ENCODE results near the gene KLC1. TPM values are rescaled to one million over a fixed set of nuclear protein-coding genes. Genes with fewer than 3 reads are reported as not detected.

Gene KLC1
- total and polyA plus RNA-seq, 4 donors, result 71.7 to 315 (median 222) TPM

- H3K4me1 ChIP-seq (ENCODE audit: control insufficient read depth in 1 of 2, insufficient read depth in 2 of 2, low read length in 2 of 2), result no peaks in the 10 kb centered on the region
- H3K27me3 ChIP-seq (ENCODE audit: control insufficient read depth in 1 of 2, insufficient read depth in 2 of 2, low read length in 1 of 2), result no peaks in the 10 kb centered on the region
- no peak for DNase-seq
- intact Hi-C loops (cut with DNase I), result loop anchor here (5.0 to 10.0 kb wide), 2 partner anchors 92 to 1765 kb away; partner anchors contain the start of genes CRIP1 (in 1 of the 2) and KLC1 (in 1 of the 2)
- no peaks in the 10 kb centered on the region for H3K9me3 ChIP-seq (ENCODE audit: control insufficient read depth, low read length)
- H3K27ac ChIP-seq (ENCODE audit: low read depth in 1 of 2, low read length in 2 of 2), result no peak overlapping the region
- H3K4me3 ChIP-seq (ENCODE audit: low read length in 2 of 2), result no peak overlapping the region
- WGBS, 2 donors, result 87 to 92% methylated on average over 8 of the region's 8 CpGs
- ATAC-seq (ENCODE audit: low FRiP score), result no peak
- no peaks in the 10 kb centered on the region for H3K36me3 ChIP-seq (ENCODE audit: control insufficient read depth in 1 of 2, insufficient read depth in 2 of 2, low read length in 1 of 2)
Measured at GRCh38 chr14:103719751-103720150, 90.7 kb downstream of the KLC1 start.

DNA sequence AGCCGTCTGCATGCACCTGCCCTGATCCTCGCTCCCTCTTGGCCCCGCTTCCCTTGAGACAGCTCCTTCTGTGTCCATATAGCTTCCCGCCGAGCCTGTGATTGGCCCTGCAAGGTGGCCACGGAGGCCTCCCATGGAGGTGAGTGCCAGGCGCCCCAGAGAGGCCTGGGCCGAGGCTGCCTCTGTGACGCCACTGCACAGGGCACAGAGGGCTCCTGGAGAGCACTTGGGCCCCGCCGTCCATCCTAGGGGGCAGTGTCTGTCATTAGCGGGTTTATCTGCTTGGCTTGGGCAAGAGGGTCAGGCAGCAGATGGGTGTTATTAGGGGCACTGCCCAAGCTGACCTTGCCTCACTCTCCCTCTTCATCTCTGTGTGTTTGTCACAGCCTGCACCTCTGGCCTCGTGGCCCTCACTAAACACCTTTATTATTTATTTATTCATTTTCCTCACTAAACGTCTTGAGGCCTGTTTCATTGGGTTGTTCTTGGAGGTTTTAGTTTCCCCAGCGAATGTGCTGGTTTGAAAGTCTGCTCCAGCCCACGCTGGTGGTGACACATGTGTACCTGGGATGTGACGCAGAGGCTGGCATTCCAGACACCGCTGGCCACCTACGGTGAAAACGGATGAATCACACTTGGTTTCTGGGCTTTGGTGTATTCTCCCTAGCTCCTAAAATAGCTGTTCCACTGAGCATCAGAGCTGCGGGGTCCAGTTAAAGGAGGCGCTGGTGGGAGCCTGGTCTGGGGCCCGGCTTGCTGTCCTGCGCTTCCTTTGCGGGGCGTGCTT is 92.5 kb downstream of the KLC1 start:
- no peak for ATAC-seq (ENCODE audit: low FRiP score)

DNA sequence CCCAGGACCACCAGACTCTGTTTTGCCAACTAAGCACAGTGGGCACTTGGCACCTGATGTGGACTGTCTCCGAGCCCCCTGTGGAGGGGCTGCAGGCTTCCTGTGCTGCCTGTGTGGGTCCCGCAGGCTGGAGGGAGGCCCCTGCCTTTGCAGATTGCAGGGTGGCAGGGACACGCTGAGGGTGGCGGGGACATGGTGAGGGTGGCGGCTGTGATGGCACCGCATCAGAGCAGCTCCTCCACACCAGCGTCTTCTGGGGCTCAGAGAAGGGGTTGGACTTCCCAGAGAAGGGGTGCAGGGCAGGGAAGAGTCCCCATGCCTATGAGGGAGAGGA is 94.7 kb downstream of the KLC1 start:
- no peak for DNase-seq
- H3K4me1 ChIP-seq (ENCODE audit: control insufficient read depth in 1 of 2, insufficient read depth in 2 of 2, low read length in 2 of 2), result no peaks in the 10 kb centered on the region
- no peaks in the 10 kb centered on the region for H3K9me3 ChIP-seq (ENCODE audit: control insufficient read depth, low read length)
- ATAC-seq (ENCODE audit: low FRiP score), result peak; percentile 1
- H3K4me3 ChIP-seq (ENCODE audit: low read length in 2 of 2), result no peak overlapping the region
- 48 to 60% methylated on average over 7 of the region's 7 CpGs for WGBS, 2 donors
- H3K36me3 ChIP-seq (ENCODE audit: control insufficient read depth in 1 of 2, insufficient read depth in 2 of 2, low read length in 1 of 2), result no peaks in the 10 kb centered on the region
- H3K27me3 ChIP-seq (ENCODE audit: control insufficient read depth in 1 of 2, insufficient read depth in 2 of 2, low read length in 1 of 2), result no peaks in the 10 kb centered on the region
- intact Hi-C loops (cut with DNase I), result loop anchor here in 1 of 2 donors (10.0 kb wide), 1 partner anchor 1761 kb away; the partner anchor contains the start of gene CRIP1
- peak overlapping the region; percentile 69 to 94 for H3K27ac ChIP-seq (ENCODE audit: low read depth in 1 of 2, low read length in 2 of 2)

More for the DNA sequence above, 92.5 kb downstream of the KLC1 start:
- Histone ChIP-seq H3K36me3 (ENCODE audit: control insufficient read depth in 1 of 2, insufficient read depth in 2 of 2, low read length in 1 of 2) (no peaks in the 10 kb centered on the region), H3K27me3 (ENCODE audit: control insufficient read depth in 1 of 2, insufficient read depth in 2 of 2, low read length in 1 of 2) (no peaks in the 10 kb centered on the region), H3K27ac (ENCODE audit: low read depth in 1 of 2, low read length in 2 of 2) (peak overlapping the region in 1 of 2 donors; percentile 46), H3K4me3 (ENCODE audit: low read length in 2 of 2) (no peak overlapping the region), H3K9me3 (ENCODE audit: control insufficient read depth, low read length) (no peaks in the 10 kb centered on the region), H3K4me1 (ENCODE audit: control insufficient read depth in 1 of 2, insufficient read depth in 2 of 2, low read length in 2 of 2) (no peaks in the 10 kb centered on the region)
- peak in 1 of 2 donors; percentile 60 for DNase-seq
- WGBS, 2 donors, result 77 to 79% methylated on average over 26 of the region's 26 CpGs
- intact Hi-C loops (cut with DNase I), result loop anchor here in 1 of 2 donors (10.0 kb wide), 1 partner anchor 1763 kb away; the partner anchor contains the start of gene CRIP1

- intact Hi-C loops (cut with DNase I), result loop anchor here in 1 of 2 donors (10.0 kb wide), 1 partner anchor 1761 kb away; the partner anchor contains the start of gene CRIP1
- WGBS, 2 donors, result 21 to 22% methylated on average over 20 of the region's 20 CpGs
- H3K27me3 ChIP-seq (ENCODE audit: control insufficient read depth in 1 of 2, insufficient read depth in 2 of 2, low read length in 1 of 2), result no peaks in the 10 kb centered on the region
- no peaks in the 10 kb centered on the region for H3K4me1 ChIP-seq (ENCODE audit: control insufficient read depth in 1 of 2, insufficient read depth in 2 of 2, low read length in 2 of 2)
- no peaks in the 10 kb centered on the region for H3K9me3 ChIP-seq (ENCODE audit: control insufficient read depth, low read length)
- no peak overlapping the region for H3K4me3 ChIP-seq (ENCODE audit: low read length in 2 of 2)
- ATAC-seq (ENCODE audit: low FRiP score), result peak; percentile 77
- DNase-seq, result peak; percentile 88 to 93
- peaks cover 0 to 2% of the 10 kb centered on the region in 2 donors for H3K36me3 ChIP-seq (ENCODE audit: control insufficient read depth in 1 of 2, insufficient read depth in 2 of 2, low read length in 1 of 2)
- H3K27ac ChIP-seq (ENCODE audit: low read depth in 1 of 2, low read length in 2 of 2), result peak overlapping the region; percentile 69 to 94
Measured at GRCh38 chr14:103724116-103724515, 95.1 kb downstream of the KLC1 start.

GRCh38 chr14:103725001-103725682 is 96.1 kb downstream of the KLC1 start:
- 88 to 91% methylated on average over 29 of the region's 29 CpGs for WGBS, 2 donors
- Histone ChIP-seq H3K27me3 (ENCODE audit: control insufficient read depth in 1 of 2, insufficient read depth in 2 of 2, low read length in 1 of 2) (no peaks in the 10 kb centered on the region), H3K4me1 (ENCODE audit: control insufficient read depth in 1 of 2, insufficient read depth in 2 of 2, low read length in 2 of 2) (no peaks in the 10 kb centered on the region), H3K9me3 (ENCODE audit: control insufficient read depth, low read length) (no peaks in the 10 kb centered on the region), H3K4me3 (ENCODE audit: low read length in 2 of 2) (no peak overlapping the region), H3K36me3 (ENCODE audit: control insufficient read depth in 1 of 2, insufficient read depth in 2 of 2, low read length in 1 of 2) (peaks cover 0 to 2% of the 10 kb centered on the region in 2 donors), H3K27ac (ENCODE audit: low read depth in 1 of 2, low read length in 2 of 2) (peak overlapping the region in 1 of 2 donors; percentile 94)
- ATAC-seq (ENCODE audit: low FRiP score) (no peak), DNase-seq (no peak)
- intact Hi-C loops (cut with DNase I), result loop anchor here in 1 of 2 donors (10.0 kb wide), 1 partner anchor 1760 kb away; the partner anchor contains the start of gene CRIP1

- no peaks in the 10 kb centered on the region for H3K4me1 ChIP-seq (ENCODE audit: control insufficient read depth in 1 of 2, insufficient read depth in 2 of 2, low read length in 2 of 2)
- ATAC-seq (ENCODE audit: low FRiP score) (no peak), DNase-seq (no peak)
- no peaks in the 10 kb centered on the region for H3K27me3 ChIP-seq (ENCODE audit: control insufficient read depth in 1 of 2, insufficient read depth in 2 of 2, low read length in 1 of 2)
- no peak overlapping the region for H3K27ac ChIP-seq (ENCODE audit: low read depth in 1 of 2, low read length in 2 of 2)
- intact Hi-C loops (cut with DNase I), result loop anchor here in 1 of 2 donors (10.0 kb wide), 1 partner anchor 1759 kb away; the partner anchor contains the start of gene CRIP1
- H3K36me3 ChIP-seq (ENCODE audit: control insufficient read depth in 1 of 2, insufficient read depth in 2 of 2, low read length in 1 of 2), result peaks cover 0 to 2% of the 10 kb centered on the region in 2 donors
- H3K4me3 ChIP-seq (ENCODE audit: low read length in 2 of 2), result no peak overlapping the region
- H3K9me3 ChIP-seq (ENCODE audit: control insufficient read depth, low read length), result no peaks in the 10 kb centered on the region
- WGBS, 2 donors, result 89 to 90% methylated on average over 16 of the region's 16 CpGs
Measured at GRCh38 chr14:103725739-103726395, 96.9 kb downstream of the KLC1 start.

DNA sequence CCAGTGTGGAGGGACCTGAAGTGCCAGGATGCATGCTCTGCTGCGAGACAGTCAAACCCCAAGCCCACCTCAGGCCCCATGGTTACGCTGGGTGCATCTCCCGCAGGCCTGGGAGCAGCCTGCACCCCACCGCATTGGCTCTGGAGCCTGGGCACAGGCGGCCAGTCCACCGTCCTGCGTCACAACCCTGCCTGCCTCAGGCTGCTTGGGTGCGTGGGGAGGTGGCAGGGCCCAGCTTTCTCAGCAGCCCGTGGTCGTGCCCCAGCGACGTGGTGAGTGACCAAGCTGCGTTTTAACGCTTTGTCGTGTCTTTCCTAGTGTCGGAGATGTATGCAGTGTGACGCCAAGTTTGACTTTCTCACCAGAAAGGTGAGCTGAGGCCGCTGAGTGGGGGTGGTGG is 97.5 kb downstream of the KLC1 start:
- intact Hi-C loops (cut with DNase I), result loop anchor here in 1 of 2 donors (10.0 kb wide), 1 partner anchor 1758 kb away; the partner anchor contains the start of gene CRIP1
- Histone ChIP-seq H3K27ac (ENCODE audit: low read depth in 1 of 2, low read length in 2 of 2) (no peak overlapping the region), H3K27me3 (ENCODE audit: control insufficient read depth in 1 of 2, insufficient read depth in 2 of 2, low read length in 1 of 2) (no peaks in the 10 kb centered on the region), H3K4me1 (ENCODE audit: control insufficient read depth in 1 of 2, insufficient read depth in 2 of 2, low read length in 2 of 2) (no peaks in the 10 kb centered on the region), H3K9me3 (ENCODE audit: control insufficient read depth, low read length) (no peaks in the 10 kb centered on the region), H3K36me3 (ENCODE audit: control insufficient read depth in 1 of 2, insufficient read depth in 2 of 2, low read length in 1 of 2) (peaks cover 0 to 2% of the 10 kb centered on the region in 2 donors), H3K4me3 (ENCODE audit: low read length in 2 of 2) (no peak overlapping the region)
- DNase-seq, result peak in 1 of 2 donors; percentile 35
- WGBS, 2 donors, result 92 to 95% methylated on average over 17 to 18 of the region's 18 CpGs
- no peak for ATAC-seq (ENCODE audit: low FRiP score)

DNA sequence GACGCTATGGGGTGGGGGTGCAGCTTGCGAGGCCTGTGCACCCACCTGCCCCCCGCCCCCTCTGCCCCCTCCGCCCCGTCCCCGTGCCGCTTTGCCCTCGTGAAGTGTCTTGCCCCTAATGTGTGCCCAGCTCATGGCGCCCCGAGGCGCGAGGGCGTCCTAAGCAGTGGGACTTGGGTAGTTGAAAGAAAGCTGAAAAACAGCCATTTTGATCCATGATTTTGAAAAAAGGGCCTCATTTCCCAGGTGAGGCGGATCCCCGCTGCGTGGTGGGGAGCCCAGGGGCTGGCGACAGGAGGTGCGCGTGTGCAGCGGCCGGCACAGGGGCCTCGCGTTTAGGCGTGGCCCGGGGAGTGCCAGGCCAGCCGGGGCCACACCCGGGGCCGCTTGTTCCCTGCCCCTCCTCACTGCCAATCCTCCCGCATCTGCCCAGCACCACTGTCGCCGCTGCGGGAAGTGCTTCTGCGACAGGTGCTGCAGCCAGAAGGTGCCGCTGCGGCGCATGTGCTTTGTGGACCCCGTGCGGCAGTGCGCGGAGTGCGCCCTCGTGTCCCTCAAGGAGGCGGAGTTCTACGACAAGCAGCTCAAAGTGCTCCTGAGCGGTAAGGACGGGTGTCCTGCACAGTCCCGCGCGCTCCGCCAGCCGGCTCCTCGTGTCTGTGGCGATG is 98.4 kb downstream of the KLC1 start:
- 83% methylated on average over 46 to 53 of the region's 53 CpGs for WGBS, 2 donors
- H3K4me3 ChIP-seq (ENCODE audit: low read length in 2 of 2), result no peak overlapping the region
- no peaks in the 10 kb centered on the region for H3K9me3 ChIP-seq (ENCODE audit: control insufficient read depth, low read length)
- no peak overlapping the region for H3K27ac ChIP-seq (ENCODE audit: low read depth in 1 of 2, low read length in 2 of 2)
- no peaks in the 10 kb centered on the region for H3K27me3 ChIP-seq (ENCODE audit: control insufficient read depth in 1 of 2, insufficient read depth in 2 of 2, low read length in 1 of 2)
- DNase-seq (peak in 1 of 2 donors; percentile 32), ATAC-seq (ENCODE audit: low FRiP score) (no peak)
- intact Hi-C loops (cut with DNase I), result loop anchor here in 1 of 2 donors (10.0 kb wide), 1 partner anchor 1757 kb away; the partner anchor contains the start of gene CRIP1
- H3K4me1 ChIP-seq (ENCODE audit: control insufficient read depth in 1 of 2, insufficient read depth in 2 of 2, low read length in 2 of 2), result no peaks in the 10 kb centered on the region
- H3K36me3 ChIP-seq (ENCODE audit: control insufficient read depth in 1 of 2, insufficient read depth in 2 of 2, low read length in 1 of 2), result peaks cover 0 to 3% of the 10 kb centered on the region in 2 donors
